Ovary (tissue), 9 donors: ENCODE measurements around the gene ADPRHL1. TPM values are rescaled to one million over a fixed set of nuclear protein-coding genes. Genes with fewer than 3 reads are reported as not detected.
"Not testable (repeated sequence)": the region's sequence is repeated elsewhere in the genome, so short reads cannot be mapped to it uniquely, and the experiment has no call there.

Experiments
- DNase-seq, 5 donors: peaks; one replicate each; pipeline ENCODE4 v3.0.0-alpha.2; 2019 to 2020
- H3K27ac ChIP-seq, 2 donors: fragments of 200-600 bp; one replicate each; pipeline versions ENCODE4 v1.5.1 to v1.8.0; 2019 to 2022
- H3K27me3 ChIP-seq: fragments of 200-600 bp; one replicate; pipeline ENCODE4 v1.8.0; 2022
- H3K36me3 ChIP-seq: fragments of 200-600 bp; sonication (generic); one replicate; pipeline ENCODE4 v1.5.1; 2019
- H3K4me1 ChIP-seq: one replicate; pipeline ENCODE4 v1.8.1; 2013; ENCODE audit warnings: mild to moderate bottlenecking, moderate library complexity; ENCODE audit not compliant: insufficient read depth
- H3K4me3 ChIP-seq: fragments of 200-600 bp; sonication (generic); one replicate; pipeline ENCODE4 v1.5.1; 2017
- H3K9me3 ChIP-seq, 2 donors: fragments of 200-600 bp in 1 of 2; sonication (generic) in 1 of 2; one replicate each; pipeline versions ENCODE4 v1.5.1 to v1.8.1; 2013 to 2019; ENCODE audit warnings: mild to moderate bottlenecking in 1 of 2, moderate library complexity in 1 of 2
- CTCF ChIP-seq, 3 donors: fragments of 450-650 bp in 2 of 3; fragments of 200-600 bp in 1 of 3; IDR thresholded peaks; one replicate each; pipeline versions ENCODE4 v1.5.1 to v1.8.0; 2016 to 2022; ENCODE audit warnings: antibody characterized with exemption in 3 of 3, mild to moderate bottlenecking in 1 of 3
- EP300 ChIP-seq: sonication (generic); formaldehyde crosslinking; IDR thresholded peaks from one replicate; pipeline ENCODE4 v1.6.1; 2017; ENCODE audit warnings: antibody characterized with exemption
- POLR2A ChIP-seq: fragments of 450-650 bp; IDR thresholded peaks from one replicate; pipeline ENCODE4 v1.6.1; 2017; ENCODE audit warnings: antibody characterized with exemption, mild to moderate bottlenecking, moderate library complexity
- WGBS, 3 donors: extraction: QIAGEN DNeasy Blood & Tissue Kit in 1 of 3; methylation state at CpG; one replicate each; pipeline versions ENCODE4 v1.1.5 to v1.1.7; 2013 to 2017; 5-methylcytosine and 5-hydroxymethylcytosine counted together
- intact Hi-C, 4 donors: fragments of 100-400 bp; cut with DNase I; formaldehyde crosslinking; loops; one replicate each; pipeline versions ENCODE4 v1.11.0 to v1.15.1; 2022 to 2023
- polyA plus RNA-seq, 2 donors: library from polyadenylated mRNA; stranded (reverse); fragments of 200-250 nt in 1 of 2; fragments of 350-450 nt in 1 of 2; fragmentation: Illumina TruSeq in 1 of 2; extraction: RNeasy Lipid Tissue Mini Kit (QIAGEN cat#74804) in 1 of 2; gene quantifications; one replicate each; pipeline ENCODE4 v1.2.3, GENCODE V29; 2013 to 2014
- total RNA-seq, 7 donors: library from RNA; depleted of rRNA in 2 of 7; stranded (reverse); fragments of >200 nt in 2 of 7; fragmentation: NEBNext Ultra II Directional in 3 of 7; extraction: Animal tissue kit (Norgen Biotek cat#: 25700) in 3 of 7; gene quantifications; one replicate each; pipeline versions ENCODE4 v1.1.0 to v1.2.4, GENCODE V29; 2016 to 2023
- donor health status: DM: no; HTN: no; CAD: no; lungs with moderate emphysema.
- donor health status: DM: no; HTN: no; CAD: no.
- donor health status: Bipolar disorder and iron deficiency.
- donor health status: DM: yes; HTN: yes; CAD: no.
- donor health status: DM: no; HTN: no; CAD: no.
- donor health status: DM: yes; HTN: yes; CAD: no.

ADPRHL1 gene
- total and polyA plus RNA-seq, 9 donors: 1.6 to 5.0 (median 2.2) TPM

GRCh38 chr13:113371061-113371460, 82.2 kb downstream of the ADPRHL1 start:
- intact Hi-C loops: no loop called here
- Histone ChIP-seq H3K27me3 (no peaks in the 10 kb centered on the region), H3K27ac (no peak overlapping the region), H3K36me3 (no peaks in the 10 kb centered on the region), H3K9me3 (no peaks in the 10 kb centered on the region), H3K4me3 (no peak overlapping the region), H3K4me1 (peaks cover 3% of the 10 kb centered on the region)
- WGBS, 3 donors: 84 to 86% (median 86%) methylated on average over 9 to 13 of the region's 13 CpGs
- DNase-seq: no peak
- no peak for TF ChIP-seq CTCF (IDR thresholded peaks at IDR 0.05)

- DNase-seq: no peak
- no peaks in the 10 kb centered on the region for H3K27me3 ChIP-seq
- TF ChIP-seq POLR2A (no peak), EP300 (no peak), CTCF (IDR thresholded peaks at IDR 0.05) (no peak)
- H3K27ac ChIP-seq: no peak overlapping the region
- intact Hi-C loops: loop anchor here in 1 of 4 donors (10.0 kb wide), 1 partner anchor 215 kb away; the partner anchor contains the start of gene PROZ
- H3K9me3 ChIP-seq: no peaks in the 10 kb centered on the region
- no peaks in the 10 kb centered on the region for H3K36me3 ChIP-seq
- 83 to 89% (median 86%) methylated on average over 10 of the region's 10 CpGs for WGBS, 3 donors
- H3K4me1 ChIP-seq: peaks cover 8% of the 10 kb centered on the region
- H3K4me3 ChIP-seq: no peak overlapping the region
Measured at GRCh38 chr13:113369881-113370280, 83.4 kb downstream of the ADPRHL1 start.

GRCh38 chr13:113369189-113369588, 84.1 kb downstream of the ADPRHL1 start:
- H3K4me3 ChIP-seq: no peak overlapping the region
- TF ChIP-seq POLR2A: no peak
- TF ChIP-seq CTCF (IDR thresholded peaks at IDR 0.05): no peak
- no peak for TF ChIP-seq EP300
- H3K36me3 ChIP-seq: no peaks in the 10 kb centered on the region
- H3K27ac ChIP-seq: no peak overlapping the region
- peaks cover 10% of the 10 kb centered on the region for H3K4me1 ChIP-seq
- intact Hi-C loops: loop anchor here in 1 of 4 donors (10.0 kb wide), 1 partner anchor 214 kb away; the partner anchor contains the start of gene PROZ
- no peaks in the 10 kb centered on the region for H3K27me3 ChIP-seq
- no peak for DNase-seq
- H3K9me3 ChIP-seq: no peaks in the 10 kb centered on the region
- 83 to 88% (median 83%) methylated on average over 29 of the region's 29 CpGs for WGBS, 3 donors

GRCh38 chr13:113368353-113368752, 84.9 kb downstream of the ADPRHL1 start:
- H3K36me3 ChIP-seq, H3K27me3 ChIP-seq, DNase-seq, H3K27ac ChIP-seq, H3K4me3 ChIP-seq, H3K4me1 ChIP-seq, H3K9me3 ChIP-seq: not testable (repeated sequence)
- 91 to 94% (median 94%) methylated on average over 6 of the region's 6 CpGs for WGBS, 3 donors
- intact Hi-C loops: loop anchor here in 1 of 4 donors (10.0 kb wide), 1 partner anchor 214 kb away; the partner anchor contains the start of gene PROZ

- Histone ChIP-seq H3K9me3 (no peaks in the 10 kb centered on the region), H3K27ac (no peak overlapping the region), H3K4me1 (peaks cover 13% of the 10 kb centered on the region), H3K4me3 (no peak overlapping the region), H3K36me3 (no peaks in the 10 kb centered on the region), H3K27me3 (no peaks in the 10 kb centered on the region)
- 70 to 79% (median 75%) methylated on average over 6 of the region's 6 CpGs for WGBS, 3 donors
- intact Hi-C loops: loop anchor here in 1 of 4 donors (10.0 kb wide), 1 partner anchor 213 kb away; the partner anchor contains the start of gene PROZ
- DNase-seq: no peak
- no peak for TF ChIP-seq EP300
- TF ChIP-seq POLR2A: no peak
- TF ChIP-seq CTCF (IDR thresholded peaks at IDR 0.05): no peak
Measured at GRCh38 chr13:113367771-113368170, 85.5 kb downstream of the ADPRHL1 start.
